GM10847 (cell line): ENCODE measurements around the gene PAX7.

Experiments used
- POLR2A ChIP-seq: IDR thresholded peaks from 2 replicates; pipeline ENCODE4 v1.6.1; 2011; ENCODE audit not compliant: insufficient read length; ENCODE audit errors: extremely low read depth

Gene PAX7

GRCh38 chr1:18636596-18637508, 6.2 kb downstream of the PAX7 start:
- TF ChIP-seq POLR2A: no peak

GRCh38 chr1:18637511-18637960, 6.9 kb downstream of the PAX7 start:
- no peak for TF ChIP-seq POLR2A

GRCh38 chr1:18637962-18638834, 7.6 kb downstream of the PAX7 start:
- no peak for TF ChIP-seq POLR2A

- TF ChIP-seq POLR2A: no peak
Measured at GRCh38 chr1:18638835-18639364, 8.3 kb downstream of the PAX7 start.

GRCh38 chr1:18639368-18640055, 8.9 kb downstream of the PAX7 start:
- no peak for TF ChIP-seq POLR2A

GRCh38 chr1:18640228-18641004, 9.8 kb downstream of the PAX7 start:
- no peak for TF ChIP-seq POLR2A

- TF ChIP-seq POLR2A: no peak
Measured at GRCh38 chr1:18641005-18641941, 10.6 kb downstream of the PAX7 start.

GRCh38 chr1:18642278-18643095, 11.8 kb downstream of the PAX7 start:
- no peak for TF ChIP-seq POLR2A

GRCh38 chr1:18643154-18644012, 12.7 kb downstream of the PAX7 start:
- no peak for TF ChIP-seq POLR2A

GRCh38 chr1:18644013-18644399, 13.4 kb downstream of the PAX7 start:
- no peak for TF ChIP-seq POLR2A

- TF ChIP-seq POLR2A: no peak
Measured at GRCh38 chr1:18644446-18644845, 13.8 kb downstream of the PAX7 start.

GRCh38 chr1:18644973-18645746, 14.5 kb downstream of the PAX7 start:
- TF ChIP-seq POLR2A: no peak
